Activated T-cell treated with anti-CD3 and anti-CD28 coated beads, Interleukin-2, amount 50 U/mL, for 72 hours (primary cell): ENCODE measurements around the gene TUBGCP4. TPM values are rescaled to one million over a fixed set of nuclear protein-coding genes. Genes with fewer than 3 reads are reported as not detected.

Experiments used
- ATAC-seq, 2 donors: fragments of 150-1000 bp; cut with Tn5 transposase; replicated peaks in 1 of 2; 2 replicates each; pipeline ENCODE4 v1.10.0; 2021; ENCODE audit warnings: moderate library complexity in 2 of 2, mild to moderate bottlenecking in 1 of 2
- DNase-seq, 2 donors: peaks; one replicate each; pipeline ENCODE4 v3.0.0; 2021 to 2022; ENCODE audit warnings: mixed read lengths in 1 of 2
- H3K27ac Mint-ChIP-seq: one replicate; pipeline ENCODE4 v1.8.0; 2022; ENCODE audit warnings: mild to moderate bottlenecking, moderate library complexity, mixed read lengths
- H3K27me3 Mint-ChIP-seq: one replicate; pipeline ENCODE4 v1.8.0; 2022; ENCODE audit warnings: low read depth, mixed read lengths
- H3K36me3 Mint-ChIP-seq, 2 donors: one replicate each; pipeline ENCODE4 v1.8.0; 2022; ENCODE audit warnings: mixed read lengths in 2 of 2, mild to moderate bottlenecking in 1 of 2; ENCODE audit not compliant: insufficient read depth in 2 of 2
- H3K4me1 Mint-ChIP-seq: one replicate; pipeline ENCODE4 v1.8.0; 2022; ENCODE audit warnings: low read depth, mixed read lengths
- H3K4me3 Mint-ChIP-seq, 2 donors: one replicate each; pipeline ENCODE4 v1.8.0; 2022; ENCODE audit warnings: mild to moderate bottlenecking in 2 of 2, mixed read lengths in 2 of 2, moderate library complexity in 2 of 2
- H3K9me3 Mint-ChIP-seq, 2 donors: one replicate each; pipeline ENCODE4 v1.8.0; 2022; ENCODE audit warnings: mixed read lengths in 2 of 2
- total RNA-seq, 2 donors: library from RNA; stranded (reverse); gene quantifications; one replicate each; pipeline ENCODE4 v1.2.3, GENCODE V29; 2022

The TUBGCP4 gene
- total RNA-seq, 2 donors from 2014 or later, result 28.0 to 28.7 TPM

GRCh38 chr15:43414196-43414595 is 43.3 kb downstream of the TUBGCP4 start:
- no peak overlapping the region for H3K4me3 Mint-ChIP-seq
- H3K27ac Mint-ChIP-seq, result peak overlapping the region; percentile 92
- no peaks in the 10 kb centered on the region for H3K27me3 Mint-ChIP-seq
- no peak for DNase-seq
- no peaks in the 10 kb centered on the region for H3K4me1 Mint-ChIP-seq
- peaks cover 3 to 16% of the 10 kb centered on the region in 2 donors for H3K36me3 Mint-ChIP-seq
- ATAC-seq, result no peak
- H3K9me3 Mint-ChIP-seq, result no peaks in the 10 kb centered on the region

GRCh38 chr15:43420435-43420834 is 49.5 kb downstream of the TUBGCP4 start:
- Mint-ChIP-seq H3K4me1 (peaks cover 4% of the 10 kb centered on the region), H3K36me3 (peaks cover 6 to 12% of the 10 kb centered on the region in 2 donors), H3K27ac (no peak overlapping the region), H3K27me3 (no peaks in the 10 kb centered on the region), H3K4me3 (no peak overlapping the region), H3K9me3 (no peaks in the 10 kb centered on the region)
- DNase-seq (no peak), ATAC-seq (no peak)

GRCh38 chr15:43420876-43421275 is 50.0 kb downstream of the TUBGCP4 start:
- Mint-ChIP-seq H3K27ac (peak overlapping the region; percentile 52), H3K27me3 (no peaks in the 10 kb centered on the region), H3K4me3 (no peak overlapping the region), H3K36me3 (peaks cover 6 to 12% of the 10 kb centered on the region in 2 donors), H3K9me3 (no peaks in the 10 kb centered on the region), H3K4me1 (peaks cover 4% of the 10 kb centered on the region)
- no peak for DNase-seq
- no peak for ATAC-seq

GRCh38 chr15:43423793-43424192 is 52.9 kb downstream of the TUBGCP4 start:
- H3K27me3 Mint-ChIP-seq, result no peaks in the 10 kb centered on the region
- no peak for ATAC-seq
- H3K4me1 Mint-ChIP-seq, result peaks cover 4% of the 10 kb centered on the region
- no peak for DNase-seq
- peaks cover 6 to 12% of the 10 kb centered on the region in 2 donors for H3K36me3 Mint-ChIP-seq
- H3K4me3 Mint-ChIP-seq, result no peak overlapping the region
- no peaks in the 10 kb centered on the region for H3K9me3 Mint-ChIP-seq
- H3K27ac Mint-ChIP-seq, result peak overlapping the region; percentile 2

GRCh38 chr15:43429687-43430086 is 58.8 kb downstream of the TUBGCP4 start:
- ATAC-seq, result no peak
- H3K36me3 Mint-ChIP-seq, result peaks cover 0 to 4% of the 10 kb centered on the region in 2 donors
- no peak overlapping the region for H3K4me3 Mint-ChIP-seq
- H3K4me1 Mint-ChIP-seq, result no peaks in the 10 kb centered on the region
- H3K27me3 Mint-ChIP-seq, result no peaks in the 10 kb centered on the region
- no peak overlapping the region for H3K27ac Mint-ChIP-seq
- H3K9me3 Mint-ChIP-seq, result no peaks in the 10 kb centered on the region
- DNase-seq, result no peak

- no peak for ATAC-seq
- H3K27ac Mint-ChIP-seq, result no peak overlapping the region
- no peak for DNase-seq
- H3K27me3 Mint-ChIP-seq, result no peaks in the 10 kb centered on the region
- no peak overlapping the region for H3K4me3 Mint-ChIP-seq
- H3K36me3 Mint-ChIP-seq, result peaks cover 2 to 4% of the 10 kb centered on the region in 2 donors
- no peaks in the 10 kb centered on the region for H3K9me3 Mint-ChIP-seq
- no peaks in the 10 kb centered on the region for H3K4me1 Mint-ChIP-seq
Observed at GRCh38 chr15:43433165-43433564, 62.3 kb downstream of the TUBGCP4 start.

GRCh38 chr15:43433661-43434303 is 62.9 kb downstream of the TUBGCP4 start:
- H3K27ac Mint-ChIP-seq, result peak overlapping the region; percentile 45
- no peaks in the 10 kb centered on the region for H3K27me3 Mint-ChIP-seq
- H3K9me3 Mint-ChIP-seq, result no peaks in the 10 kb centered on the region
- H3K36me3 Mint-ChIP-seq, result peaks cover 2 to 4% of the 10 kb centered on the region in 2 donors
- DNase-seq (no peak), ATAC-seq (no peak)
- H3K4me1 Mint-ChIP-seq, result no peaks in the 10 kb centered on the region
- H3K4me3 Mint-ChIP-seq, result no peak overlapping the region

- Mint-ChIP-seq H3K36me3 (peaks cover 2 to 4% of the 10 kb centered on the region in 2 donors), H3K27me3 (no peaks in the 10 kb centered on the region), H3K4me1 (no peaks in the 10 kb centered on the region), H3K27ac (no peak overlapping the region), H3K4me3 (no peak overlapping the region), H3K9me3 (no peaks in the 10 kb centered on the region)
- DNase-seq (no peak), ATAC-seq (no peak)
Observed at GRCh38 chr15:43434446-43434845, 63.5 kb downstream of the TUBGCP4 start.

- Mint-ChIP-seq H3K27me3 (no peaks in the 10 kb centered on the region), H3K4me1 (peaks cover 10% of the 10 kb centered on the region), H3K27ac (no peak overlapping the region), H3K9me3 (no peaks in the 10 kb centered on the region), H3K36me3 (peaks cover 2 to 4% of the 10 kb centered on the region in 2 donors), H3K4me3 (no peak overlapping the region)
- DNase-seq (no peak), ATAC-seq (no peak)
Observed at GRCh38 chr15:43436395-43436794, 65.5 kb downstream of the TUBGCP4 start.

GRCh38 chr15:43439268-43439667 is 68.4 kb downstream of the TUBGCP4 start:
- no peak overlapping the region for H3K27ac Mint-ChIP-seq
- no peak for DNase-seq
- H3K9me3 Mint-ChIP-seq, result no peaks in the 10 kb centered on the region
- no peak overlapping the region for H3K4me3 Mint-ChIP-seq
- no peaks in the 10 kb centered on the region for H3K27me3 Mint-ChIP-seq
- peaks cover 0 to 4% of the 10 kb centered on the region in 2 donors for H3K36me3 Mint-ChIP-seq
- no peak for ATAC-seq
- H3K4me1 Mint-ChIP-seq, result peaks cover 12% of the 10 kb centered on the region

- Mint-ChIP-seq H3K9me3 (no peaks in the 10 kb centered on the region), H3K36me3 (peaks cover 0 to 4% of the 10 kb centered on the region in 2 donors), H3K4me3 (peak overlapping the region; percentile 52), H3K4me1 (peaks cover 12% of the 10 kb centered on the region), H3K27me3 (no peaks in the 10 kb centered on the region), H3K27ac (peak overlapping the region; percentile 76)
- DNase-seq (peak; percentile 52 to 56), ATAC-seq (peak; percentile 96 to 98)
Observed at GRCh38 chr15:43440721-43441281, 69.9 kb downstream of the TUBGCP4 start.

- Mint-ChIP-seq H3K36me3 (peaks cover under 1 to 4% of the 10 kb centered on the region in 2 donors), H3K4me1 (peaks cover 12% of the 10 kb centered on the region), H3K27me3 (no peaks in the 10 kb centered on the region), H3K9me3 (no peaks in the 10 kb centered on the region), H3K27ac (peak overlapping the region; percentile 76), H3K4me3 (peak overlapping the region; percentile 25 to 52)
- DNase-seq, result peak in 1 of 2 donors; percentile 6
- ATAC-seq, result peak; percentile 72 to 74
Observed at GRCh38 chr15:43441316-43441715, 70.4 kb downstream of the TUBGCP4 start.

- H3K36me3 Mint-ChIP-seq, result peaks cover 2 to 3% of the 10 kb centered on the region in 2 donors
- H3K4me3 Mint-ChIP-seq, result no peak overlapping the region
- DNase-seq (no peak), ATAC-seq (no peak)
- H3K27me3 Mint-ChIP-seq, result no peaks in the 10 kb centered on the region
- H3K27ac Mint-ChIP-seq, result peak overlapping the region; percentile 27
- no peaks in the 10 kb centered on the region for H3K9me3 Mint-ChIP-seq
- H3K4me1 Mint-ChIP-seq, result peaks cover 12% of the 10 kb centered on the region
Observed at GRCh38 chr15:43446344-43446743, 75.4 kb downstream of the TUBGCP4 start.

GRCh38 chr15:43449981-43450380 is 79.1 kb downstream of the TUBGCP4 start:
- Mint-ChIP-seq H3K27ac (no peak overlapping the region), H3K4me3 (no peak overlapping the region), H3K4me1 (peaks cover 9% of the 10 kb centered on the region), H3K36me3 (peaks cover 3 to 8% of the 10 kb centered on the region in 2 donors), H3K27me3 (no peaks in the 10 kb centered on the region), H3K9me3 (no peaks in the 10 kb centered on the region)
- no peak for ATAC-seq
- no peak for DNase-seq
